ENCODE results near the gene MATK.

Gene MATK

GRCh38 chr19:3813473-3814392, 27.6 kb upstream of the MATK start:
- no peak for TF ChIP-seq ZNF518A (tag by site-specific recombination; conservative IDR thresholded peaks at IDR 0.05; ENCODE audit: low read depth)
- TF ChIP-seq ZNF791 (tag by site-specific recombination; IDR thresholded peaks at IDR 0.05), result no peak
- TF ChIP-seq, protein P1, sequence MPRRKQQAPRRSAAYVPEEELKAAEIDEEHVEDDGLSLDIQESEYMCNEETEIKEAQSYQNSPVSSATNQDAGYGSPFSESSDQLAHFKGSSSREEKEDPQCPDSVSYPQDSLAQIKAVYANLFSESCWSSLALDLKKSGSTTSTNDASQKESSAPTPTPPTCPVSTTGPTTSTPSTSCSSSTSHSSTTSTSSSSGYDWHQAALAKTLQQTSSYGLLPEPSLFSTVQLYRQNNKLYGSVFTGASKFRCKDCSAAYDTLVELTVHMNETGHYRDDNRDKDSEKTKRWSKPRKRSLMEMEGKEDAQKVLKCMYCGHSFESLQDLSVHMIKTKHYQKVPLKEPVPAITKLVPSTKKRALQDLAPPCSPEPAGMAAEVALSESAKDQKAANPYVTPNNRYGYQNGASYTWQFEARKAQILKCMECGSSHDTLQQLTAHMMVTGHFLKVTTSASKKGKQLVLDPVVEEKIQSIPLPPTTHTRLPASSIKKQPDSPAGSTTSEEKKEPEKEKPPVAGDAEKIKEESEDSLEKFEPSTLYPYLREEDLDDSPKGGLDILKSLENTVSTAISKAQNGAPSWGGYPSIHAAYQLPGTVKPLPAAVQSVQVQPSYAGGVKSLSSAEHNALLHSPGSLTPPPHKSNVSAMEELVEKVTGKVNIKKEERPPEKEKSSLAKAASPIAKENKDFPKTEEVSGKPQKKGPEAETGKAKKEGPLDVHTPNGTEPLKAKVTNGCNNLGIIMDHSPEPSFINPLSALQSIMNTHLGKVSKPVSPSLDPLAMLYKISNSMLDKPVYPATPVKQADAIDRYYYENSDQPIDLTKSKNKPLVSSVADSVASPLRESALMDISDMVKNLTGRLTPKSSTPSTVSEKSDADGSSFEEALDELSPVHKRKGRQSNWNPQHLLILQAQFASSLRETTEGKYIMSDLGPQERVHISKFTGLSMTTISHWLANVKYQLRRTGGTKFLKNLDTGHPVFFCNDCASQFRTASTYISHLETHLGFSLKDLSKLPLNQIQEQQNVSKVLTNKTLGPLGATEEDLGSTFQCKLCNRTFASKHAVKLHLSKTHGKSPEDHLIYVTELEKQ (tag by site-specific recombination; IDR thresholded peaks at IDR 0.05; ENCODE audit: borderline replicate concordance), result no peak
- TF ChIP-seq ZNF626 (tag by site-specific recombination; IDR thresholded peaks at IDR 0.05), result no peak
- TF ChIP-seq ZNF558 (tag by site-specific recombination; IDR thresholded peaks at IDR 0.05), result no peak
- TF ChIP-seq ZNF596 (tag by site-specific recombination; IDR thresholded peaks at IDR 0.05), result no peak
- TF ChIP-seq ZNF324 (tag by site-specific recombination; IDR thresholded peaks at IDR 0.05), result no peak
- no peak for TF ChIP-seq ZNF239 (tag by site-specific recombination; IDR thresholded peaks at IDR 0.05)
- TF ChIP-seq ZNF184 (tag by site-specific recombination; IDR thresholded peaks at IDR 0.05), result no peak
- TF ChIP-seq SALL2 (tag by site-specific recombination; IDR thresholded peaks at IDR 0.05; ENCODE audit: borderline replicate concordance), result no peak
- no peak for TF ChIP-seq SCRT2 (tag by site-specific recombination; IDR thresholded peaks at IDR 0.05)
- TF ChIP-seq, protein P2, sequence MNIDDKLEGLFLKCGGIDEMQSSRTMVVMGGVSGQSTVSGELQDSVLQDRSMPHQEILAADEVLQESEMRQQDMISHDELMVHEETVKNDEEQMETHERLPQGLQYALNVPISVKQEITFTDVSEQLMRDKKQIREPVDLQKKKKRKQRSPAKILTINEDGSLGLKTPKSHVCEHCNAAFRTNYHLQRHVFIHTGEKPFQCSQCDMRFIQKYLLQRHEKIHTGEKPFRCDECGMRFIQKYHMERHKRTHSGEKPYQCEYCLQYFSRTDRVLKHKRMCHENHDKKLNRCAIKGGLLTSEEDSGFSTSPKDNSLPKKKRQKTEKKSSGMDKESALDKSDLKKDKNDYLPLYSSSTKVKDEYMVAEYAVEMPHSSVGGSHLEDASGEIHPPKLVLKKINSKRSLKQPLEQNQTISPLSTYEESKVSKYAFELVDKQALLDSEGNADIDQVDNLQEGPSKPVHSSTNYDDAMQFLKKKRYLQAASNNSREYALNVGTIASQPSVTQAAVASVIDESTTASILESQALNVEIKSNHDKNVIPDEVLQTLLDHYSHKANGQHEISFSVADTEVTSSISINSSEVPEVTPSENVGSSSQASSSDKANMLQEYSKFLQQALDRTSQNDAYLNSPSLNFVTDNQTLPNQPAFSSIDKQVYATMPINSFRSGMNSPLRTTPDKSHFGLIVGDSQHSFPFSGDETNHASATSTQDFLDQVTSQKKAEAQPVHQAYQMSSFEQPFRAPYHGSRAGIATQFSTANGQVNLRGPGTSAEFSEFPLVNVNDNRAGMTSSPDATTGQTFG (tag by site-specific recombination; IDR thresholded peaks at IDR 0.05; ENCODE audit: borderline replicate concordance), result no peak
- no peak for TF ChIP-seq ZNF473 (tag by site-specific recombination; IDR thresholded peaks at IDR 0.05)
- TF ChIP-seq ZNF37A (tag by site-specific recombination; IDR thresholded peaks at IDR 0.05), result no peak
- no peak for TF ChIP-seq ZNF121 (tag by site-specific recombination; IDR thresholded peaks at IDR 0.05)
- TF ChIP-seq OVOL3 (tag by site-specific recombination; IDR thresholded peaks at IDR 0.05), result no peak
- TF ChIP-seq PRDM4 (tag by site-specific recombination; IDR thresholded peaks at IDR 0.05), result no peak
- TF ChIP-seq MZF1 (tag by site-specific recombination; IDR thresholded peaks at IDR 0.05; ENCODE audit: borderline replicate concordance), result no peak
- POLR2A ChIA-PET, result interaction anchor here (0.5 to 1.1 kb wide), 2 partner anchors 123 to 535 kb away, joined by 3 read pairs; no protein-coding TSS in a partner anchor
- Histone ChIP-seq H3K36me3 (ENCODE audit: control insufficient read depth in 2 of 2, insufficient read depth in 1 of 2, low read length in 2 of 2) (no peaks in the 10 kb centered on the region), H3K4me1 (ENCODE audit: control insufficient read depth, insufficient read depth, low read length) (no peaks in the 10 kb centered on the region), H3K27ac (ENCODE audit: extremely low read depth, low read depth, low read length) (no peak overlapping the region), H3K9me3 (ENCODE audit: control insufficient read depth, insufficient read depth, low read depth, low read length) (no peaks in the 10 kb centered on the region), H3K4me3 (ENCODE audit: low read depth, low read length) (no peak overlapping the region)
- CTCF ChIA-PET, result interaction anchor here (1.0 to 2.9 kb wide), 2 partner anchors 8 to 327 kb away, joined by 3 to 15 read pairs; no protein-coding TSS in a partner anchor

All from HEK293 (cell line).